GM04504 (cell line): ENCODE measurements around the gene IGSF10.
"Not testable (repeated sequence)": the region's sequence is repeated elsewhere in the genome, so short reads cannot be mapped to it uniquely, and the experiment has no call there.

Source experiments
- DNase-seq: peaks from one replicate; pipeline ENCODE4 v3.0.0-alpha.2; 2012; ENCODE audit warnings: low read depth

The IGSF10 gene, protein sequence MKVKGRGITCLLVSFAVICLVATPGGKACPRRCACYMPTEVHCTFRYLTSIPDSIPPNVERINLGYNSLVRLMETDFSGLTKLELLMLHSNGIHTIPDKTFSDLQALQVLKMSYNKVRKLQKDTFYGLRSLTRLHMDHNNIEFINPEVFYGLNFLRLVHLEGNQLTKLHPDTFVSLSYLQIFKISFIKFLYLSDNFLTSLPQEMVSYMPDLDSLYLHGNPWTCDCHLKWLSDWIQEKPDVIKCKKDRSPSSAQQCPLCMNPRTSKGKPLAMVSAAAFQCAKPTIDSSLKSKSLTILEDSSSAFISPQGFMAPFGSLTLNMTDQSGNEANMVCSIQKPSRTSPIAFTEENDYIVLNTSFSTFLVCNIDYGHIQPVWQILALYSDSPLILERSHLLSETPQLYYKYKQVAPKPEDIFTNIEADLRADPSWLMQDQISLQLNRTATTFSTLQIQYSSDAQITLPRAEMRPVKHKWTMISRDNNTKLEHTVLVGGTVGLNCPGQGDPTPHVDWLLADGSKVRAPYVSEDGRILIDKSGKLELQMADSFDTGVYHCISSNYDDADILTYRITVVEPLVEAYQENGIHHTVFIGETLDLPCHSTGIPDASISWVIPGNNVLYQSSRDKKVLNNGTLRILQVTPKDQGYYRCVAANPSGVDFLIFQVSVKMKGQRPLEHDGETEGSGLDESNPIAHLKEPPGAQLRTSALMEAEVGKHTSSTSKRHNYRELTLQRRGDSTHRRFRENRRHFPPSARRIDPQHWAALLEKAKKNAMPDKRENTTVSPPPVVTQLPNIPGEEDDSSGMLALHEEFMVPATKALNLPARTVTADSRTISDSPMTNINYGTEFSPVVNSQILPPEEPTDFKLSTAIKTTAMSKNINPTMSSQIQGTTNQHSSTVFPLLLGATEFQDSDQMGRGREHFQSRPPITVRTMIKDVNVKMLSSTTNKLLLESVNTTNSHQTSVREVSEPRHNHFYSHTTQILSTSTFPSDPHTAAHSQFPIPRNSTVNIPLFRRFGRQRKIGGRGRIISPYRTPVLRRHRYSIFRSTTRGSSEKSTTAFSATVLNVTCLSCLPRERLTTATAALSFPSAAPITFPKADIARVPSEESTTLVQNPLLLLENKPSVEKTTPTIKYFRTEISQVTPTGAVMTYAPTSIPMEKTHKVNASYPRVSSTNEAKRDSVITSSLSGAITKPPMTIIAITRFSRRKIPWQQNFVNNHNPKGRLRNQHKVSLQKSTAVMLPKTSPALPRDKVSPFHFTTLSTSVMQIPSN (N-terminal part only)

DNA sequence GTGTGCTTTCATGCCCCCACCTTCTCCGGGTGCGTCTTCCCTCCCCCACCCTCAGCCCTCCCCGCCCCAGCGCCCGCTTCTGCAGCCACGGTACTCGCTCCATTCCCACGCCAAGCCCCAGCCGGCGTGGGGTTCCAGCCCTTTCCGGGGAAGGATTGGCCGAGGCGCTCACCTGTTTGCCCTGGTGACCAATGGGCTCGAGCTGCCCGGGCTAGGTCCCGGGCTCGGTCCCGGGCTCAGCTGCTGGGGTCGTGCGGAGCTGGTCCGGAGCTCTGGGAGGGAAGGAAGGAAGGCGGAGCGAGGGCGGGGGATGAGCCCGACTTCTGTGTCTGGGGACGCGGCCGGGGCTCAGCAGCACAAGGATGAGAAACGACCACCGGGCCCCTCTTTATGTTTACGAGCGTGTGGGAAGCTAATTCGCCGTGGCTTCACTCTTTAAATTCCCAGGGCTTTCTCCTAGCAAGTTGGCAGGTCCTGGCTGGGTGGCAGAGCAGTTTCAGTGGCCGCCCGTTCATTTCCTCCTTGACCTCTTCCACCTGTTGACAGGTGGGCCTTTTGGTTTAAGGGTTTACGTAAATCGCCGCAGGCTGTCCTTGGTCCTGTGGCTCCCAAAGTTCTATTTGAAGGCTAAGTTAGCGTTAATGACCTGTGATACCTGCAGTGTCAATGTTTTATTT lies at the start of gene IGSF10:
TSS of gene IGSF10 (minus strand) at position 288 of the 677 bp plus-strand sequence. CDS start 2,352 bp downstream, outside the sequence.
- no peak for DNase-seq

DNA sequence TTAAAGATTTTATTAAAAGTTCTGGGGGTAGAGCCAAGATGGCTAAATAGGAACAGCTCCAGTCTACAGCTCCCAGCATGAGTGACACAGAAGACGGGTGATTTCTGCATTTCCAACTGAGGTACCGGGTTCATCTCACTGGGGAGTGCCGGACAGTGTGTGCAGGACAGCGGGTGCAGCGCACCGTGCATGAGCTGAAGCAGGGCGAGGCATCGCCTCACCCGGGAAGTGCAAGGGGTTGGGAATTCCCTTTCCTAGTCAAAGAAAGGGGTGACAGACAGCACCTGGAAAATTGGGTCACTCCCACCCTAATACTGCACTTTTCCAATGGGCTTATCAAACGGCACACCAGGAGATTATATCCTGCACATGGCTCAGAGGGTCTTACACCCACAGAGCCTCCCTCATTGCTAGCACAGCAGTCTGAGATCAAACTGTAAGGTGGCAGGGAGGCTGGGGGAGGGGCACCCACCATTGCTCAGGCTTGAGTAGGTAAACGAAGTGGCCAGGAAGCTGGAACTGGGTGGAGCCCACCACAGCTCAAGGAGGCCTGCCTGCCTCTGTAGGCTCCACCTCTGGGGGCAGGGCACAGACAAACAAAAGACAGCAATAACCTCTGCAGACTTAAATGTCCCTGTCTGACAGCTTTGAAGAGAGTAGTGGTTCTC lies 48.7 kb upstream of the IGSF10 start:
- DNase-seq: not testable (repeated sequence)

DNA sequence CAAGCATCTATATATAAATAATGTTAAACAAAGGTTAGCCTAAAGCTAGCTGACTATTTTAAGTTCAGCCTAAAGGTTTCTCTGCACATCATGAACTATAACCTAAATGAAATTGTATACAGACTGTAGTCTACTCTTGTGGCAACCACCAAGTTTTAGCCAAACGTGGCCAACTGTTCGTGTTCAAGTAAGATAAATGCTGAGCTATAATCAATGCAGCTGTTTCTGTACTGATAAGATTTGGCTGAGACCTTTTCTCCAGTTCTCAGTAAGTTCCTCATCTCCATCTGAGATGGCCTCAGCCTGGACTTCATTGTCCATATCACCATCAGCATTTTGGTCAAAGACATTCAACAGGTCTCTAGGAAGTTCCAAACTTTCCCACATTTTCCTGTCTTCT lies 43.7 kb upstream of the IGSF10 start:
- DNase-seq: no peak

- DNase-seq: no peak
Measured at GRCh38 chr3:151503074-151503473, 42.2 kb upstream of the IGSF10 start.

DNA sequence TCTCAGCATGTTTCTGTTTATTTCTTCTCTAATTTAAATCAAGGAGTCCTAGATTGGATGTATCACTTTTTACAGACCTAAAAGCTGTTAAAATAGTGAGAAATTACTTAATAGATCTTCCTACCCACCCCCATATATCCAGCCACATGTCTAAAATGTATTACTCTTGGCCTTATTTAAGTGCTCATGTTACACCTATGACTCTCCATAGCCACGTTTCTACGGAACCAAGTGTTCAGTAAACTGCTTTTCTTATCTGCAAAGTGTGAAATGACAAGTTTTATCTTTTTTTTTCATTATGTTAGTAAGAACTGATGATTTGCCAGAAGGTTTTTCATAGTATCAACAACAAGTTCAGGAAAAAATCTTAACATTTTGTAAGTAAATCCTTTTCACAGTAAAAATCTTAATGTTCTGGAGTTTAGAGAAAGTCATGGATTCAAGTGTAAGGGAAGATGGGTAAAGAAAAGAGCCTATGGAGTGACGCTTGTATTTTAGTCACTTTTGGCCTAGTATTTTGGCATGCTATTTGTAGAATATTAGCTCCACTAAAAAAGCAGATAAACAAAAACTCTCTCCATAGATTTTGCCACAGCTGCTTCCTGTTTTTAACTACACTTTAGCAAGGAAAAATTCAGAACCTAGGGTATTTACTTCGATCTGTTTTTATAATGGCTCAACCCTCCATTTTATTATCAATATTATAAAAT lies 41.2 kb upstream of the IGSF10 start:
- DNase-seq: no peak

- no peak for DNase-seq
Measured at GRCh38 chr3:151501171-151501922, 40.5 kb upstream of the IGSF10 start.

GRCh38 chr3:151499168-151499567 lies 38.3 kb upstream of the IGSF10 start:
- no peak for DNase-seq

DNA sequence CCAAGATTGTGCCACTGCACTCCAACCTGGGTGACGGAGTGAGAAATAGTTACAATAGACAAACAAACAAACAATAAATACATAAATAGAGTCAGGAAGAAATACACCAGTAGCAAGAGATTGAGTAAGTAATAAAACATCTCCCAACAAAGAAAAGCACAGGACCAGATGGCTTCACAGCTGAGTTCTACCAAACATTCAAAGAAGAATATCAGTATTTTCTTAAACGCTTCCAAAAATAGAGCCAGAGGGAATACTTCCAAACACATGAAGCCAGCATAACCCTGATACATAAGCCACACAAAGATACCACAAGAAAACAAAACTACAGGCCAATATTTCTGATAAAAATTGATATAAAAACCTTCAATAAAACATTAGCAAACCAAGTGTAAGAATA lies 30.7 kb upstream of the IGSF10 start:
- DNase-seq: no peak

DNA sequence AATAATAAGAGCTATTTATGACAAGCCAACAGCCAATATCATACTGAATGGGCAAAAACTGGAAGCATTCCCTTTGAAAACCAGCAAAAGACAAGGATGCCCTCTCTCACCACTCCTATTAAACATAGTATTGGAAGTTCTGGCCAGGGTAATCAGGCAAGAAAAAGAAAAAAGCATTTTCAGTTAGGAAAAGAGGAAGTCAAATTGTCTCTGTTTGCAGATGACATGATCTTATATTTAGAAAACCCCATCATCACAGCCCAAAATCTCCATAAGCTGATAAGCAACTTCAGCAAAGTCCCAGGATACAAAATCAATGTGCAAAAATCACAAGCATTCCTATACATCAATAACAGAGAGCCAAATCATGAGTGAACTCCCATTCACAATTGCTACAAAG lies 27.0 kb upstream of the IGSF10 start:
- not testable (repeated sequence) for DNase-seq

DNA sequence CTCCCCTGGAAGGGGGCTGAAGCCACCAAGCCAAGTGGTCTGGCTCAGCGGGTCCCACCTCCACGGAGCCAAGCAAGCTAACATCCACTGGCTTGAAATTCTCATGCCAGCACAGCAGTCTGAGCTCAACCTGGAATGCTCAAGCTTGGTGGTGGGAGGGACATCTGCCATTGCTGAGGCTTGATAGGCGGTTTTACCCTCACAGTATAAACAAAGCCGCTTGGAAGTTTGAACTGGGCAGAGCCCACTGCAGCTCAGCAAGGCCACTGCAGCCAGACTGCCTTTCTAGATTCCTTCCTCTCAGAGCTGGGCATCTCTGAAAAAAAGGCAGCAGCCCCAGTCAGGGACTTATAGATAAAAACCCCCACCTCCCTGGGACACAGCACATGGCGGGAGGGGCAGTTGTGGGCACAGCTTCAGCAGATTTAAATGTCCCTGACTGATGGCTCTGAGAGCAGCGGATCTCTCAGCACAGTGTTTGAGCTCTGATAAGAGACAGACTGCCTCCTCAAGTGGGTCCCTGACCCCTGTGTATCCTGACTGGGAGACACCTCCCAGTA lies 23.2 kb upstream of the IGSF10 start:
- no peak for DNase-seq

DNA sequence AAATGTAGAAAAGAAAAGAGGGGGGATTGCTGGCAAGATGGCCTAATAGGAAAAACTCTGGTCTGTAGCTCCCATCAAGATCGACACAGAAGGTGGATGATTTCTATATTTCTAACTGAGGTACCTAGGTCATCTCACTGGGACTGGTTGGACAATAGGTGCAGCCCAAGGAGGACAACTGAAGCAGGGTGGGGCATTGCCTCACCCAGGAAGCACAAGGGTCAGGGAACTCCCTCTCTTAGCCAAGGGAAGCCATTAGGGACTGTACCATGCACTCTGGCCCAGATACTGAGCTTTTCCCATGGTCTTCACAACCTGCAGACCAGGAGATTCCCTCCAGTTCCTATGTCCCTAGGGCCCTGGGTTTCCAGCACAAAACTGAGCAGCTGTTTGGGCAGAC lies 22.6 kb upstream of the IGSF10 start:
- no peak for DNase-seq

- DNase-seq: no peak
Measured at GRCh38 chr3:151480492-151480891, 19.6 kb upstream of the IGSF10 start.

DNA sequence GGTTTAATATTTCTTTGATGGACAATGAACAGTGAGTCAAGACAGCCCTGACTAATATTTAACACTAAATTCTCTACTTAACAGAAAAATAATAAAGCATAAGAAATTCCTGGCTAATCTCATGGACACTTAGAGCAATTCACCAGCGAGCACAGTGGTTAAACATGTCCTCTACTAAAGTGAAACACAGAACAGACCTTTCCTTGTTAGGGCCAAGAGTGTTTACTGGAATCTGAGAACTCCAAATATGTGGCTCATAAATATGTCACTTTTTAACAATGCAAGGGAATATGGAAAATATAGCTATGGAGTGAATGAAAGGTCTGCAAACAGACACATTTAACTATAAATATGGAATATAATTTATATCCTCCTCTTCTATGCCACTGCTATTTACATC lies 18.6 kb upstream of the IGSF10 start:
- DNase-seq: no peak

GRCh38 chr3:151478335-151478697 lies 17.5 kb upstream of the IGSF10 start:
- DNase-seq: no peak

- DNase-seq: no peak
Measured at GRCh38 chr3:151477591-151478334, 16.9 kb upstream of the IGSF10 start.

DNA sequence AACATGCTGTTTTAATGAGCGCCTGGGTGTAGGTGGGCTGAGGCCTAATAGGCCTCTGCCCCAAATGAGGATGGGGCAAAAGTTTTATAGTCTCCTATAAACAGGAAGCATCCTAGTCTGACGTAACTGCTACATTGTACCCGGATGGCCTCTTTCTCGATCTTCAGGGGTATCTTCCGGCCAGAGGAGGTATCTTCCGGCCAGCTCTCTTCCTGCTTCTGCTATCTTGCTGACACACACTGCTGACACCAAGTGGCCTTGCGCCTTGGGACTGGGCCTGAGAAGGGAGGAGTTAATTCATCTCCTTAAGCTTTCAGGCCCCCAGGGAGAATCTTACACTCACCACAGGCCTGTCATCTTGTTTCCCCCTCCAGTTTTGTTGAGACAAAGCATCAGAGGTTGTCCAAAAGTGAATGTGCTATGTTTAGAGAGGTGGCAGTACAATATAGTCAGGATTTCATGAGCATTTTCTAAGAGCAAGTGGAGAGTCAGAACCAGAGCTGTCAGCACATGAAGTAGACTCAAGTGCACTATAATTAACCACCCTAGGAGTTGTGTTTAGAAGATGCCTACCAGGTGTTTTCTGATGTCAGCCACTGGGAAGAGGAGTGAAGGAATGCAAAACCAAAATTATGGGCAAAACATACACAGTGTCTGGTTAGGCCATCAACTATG lies 15.6 kb upstream of the IGSF10 start:
- DNase-seq: no peak

- no peak for DNase-seq
Measured at GRCh38 chr3:151468284-151468917, 7.5 kb upstream of the IGSF10 start.

- no peak for DNase-seq
Measured at GRCh38 chr3:151467069-151467468, 6.2 kb upstream of the IGSF10 start.
